Fibroblast of mammary gland (primary cell): ENCODE data around the gene GAST.

Experiments used
- DNase-seq: peaks from one replicate; pipeline ENCODE4 v3.0.0-alpha.2; 2010; ENCODE audit warnings: low read depth
- H3K4me3 ChIP-seq: 2 replicates; pipeline ENCODE4 v1.5.1; 2011; ENCODE audit warnings: low read depth, mild to moderate bottlenecking, low read length, moderate library complexity; ENCODE audit not compliant: control insufficient read depth
- CTCF ChIP-seq: conservative IDR thresholded peaks from 2 replicates; pipeline ENCODE4 v1.5.1; 2011; ENCODE audit warnings: low read depth, low read length, inconsistent platforms; ENCODE audit not compliant: control insufficient read depth, insufficient read depth

The GAST gene

DNA sequence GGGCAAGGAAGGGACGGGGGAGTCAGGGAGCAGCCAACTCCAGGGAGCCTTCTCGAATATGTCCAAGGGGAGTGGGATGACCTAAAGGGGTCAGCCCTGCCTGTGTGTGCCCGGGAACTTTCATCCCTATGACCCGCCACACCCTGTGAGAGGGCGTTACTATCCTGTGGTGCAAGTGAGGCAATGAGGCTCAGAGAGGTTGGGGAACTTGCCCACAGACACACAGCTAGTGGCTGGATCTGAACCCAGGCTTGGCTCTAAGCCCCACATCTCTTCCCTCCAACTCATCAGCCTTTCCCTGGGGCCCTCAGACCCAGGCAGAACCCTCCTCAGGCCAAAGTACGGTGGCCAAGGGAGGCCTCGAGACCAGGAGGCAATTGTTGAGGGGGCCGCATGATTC lies 51.2 kb downstream of the GAST start:
- TF ChIP-seq CTCF: no peak
- H3K4me3 ChIP-seq: no peak overlapping the region
- no peak for DNase-seq
